Measurements from ENCODE around the gene GSTA2.
"Not testable (repeated sequence)": the region's sequence is repeated elsewhere in the genome, so short reads cannot be mapped to it uniquely, and the experiment has no call there.

Gene GSTA2

DNA sequence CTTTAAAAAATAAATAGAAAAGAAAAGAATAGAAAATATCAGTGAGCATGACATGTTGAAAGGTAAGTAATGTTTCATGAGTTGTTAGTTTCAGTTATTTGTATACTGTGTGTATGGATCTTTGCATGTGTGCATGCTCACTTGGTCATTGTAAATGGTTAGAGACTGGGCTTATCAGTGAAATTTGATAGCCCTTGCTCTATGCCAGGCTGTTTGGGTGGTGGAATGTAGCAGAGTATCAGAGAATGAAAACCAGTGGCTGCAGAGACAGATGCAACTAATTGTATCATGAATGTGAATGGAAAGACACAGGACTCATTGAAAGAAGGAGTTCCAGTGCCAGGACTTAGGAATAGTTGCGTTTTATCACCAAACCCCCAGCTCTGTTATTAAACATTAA lies 4.2 kb downstream of the GSTA2 start:
- no peak for DNase-seq

DNA sequence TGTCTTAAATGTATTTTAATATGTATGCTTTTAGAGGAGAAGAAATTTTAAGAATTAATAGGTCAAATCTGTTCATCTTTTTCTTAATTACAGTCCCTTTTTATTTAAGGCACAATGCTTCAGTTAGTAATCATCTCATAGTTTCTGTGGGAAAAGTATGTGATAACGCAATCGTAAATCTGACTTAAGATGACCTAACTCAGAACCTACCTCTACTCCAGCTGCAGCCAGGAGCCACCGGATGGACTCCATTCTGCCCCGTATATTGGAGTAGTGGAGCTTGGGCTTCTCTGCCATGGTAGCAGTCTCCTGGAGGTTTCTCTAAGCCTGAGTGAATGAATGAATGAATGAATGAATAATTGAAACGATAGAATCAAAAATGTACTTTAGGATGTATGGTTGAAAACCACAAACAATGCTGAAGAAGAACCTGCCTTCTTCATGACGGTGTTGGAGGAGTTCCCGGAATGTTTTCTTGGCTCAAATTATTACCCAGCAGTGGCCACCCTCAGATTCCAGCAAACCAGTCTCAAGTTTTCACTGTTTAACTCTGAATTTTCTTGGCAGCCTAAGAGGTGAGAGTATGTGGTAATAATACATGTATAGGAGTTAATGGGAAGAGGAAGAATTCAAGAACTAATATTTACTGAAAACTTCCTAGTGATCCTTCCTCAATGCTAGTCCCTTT lies 5.5 kb downstream of the GSTA2 start:
- not testable (repeated sequence) for DNase-seq

GRCh38 chr6:52754443-52754842 lies 8.8 kb downstream of the GSTA2 start:
- DNase-seq: no peak

GRCh38 chr6:52753137-52753536 lies 10.1 kb downstream of the GSTA2 start:
- not testable (repeated sequence) for DNase-seq

GRCh38 chr6:52752310-52752709 lies 11.0 kb downstream of the GSTA2 start:
- DNase-seq: no peak

- DNase-seq: no peak
Measured at GRCh38 chr6:52749556-52750152, 13.6 kb downstream of the GSTA2 start.

- not testable (repeated sequence) for DNase-seq
Measured at GRCh38 chr6:52747301-52747700, 16.0 kb downstream of the GSTA2 start.

- no peak for DNase-seq
Measured at GRCh38 chr6:52746213-52746612, 17.1 kb downstream of the GSTA2 start.

GRCh38 chr6:52745764-52746201 lies 17.5 kb downstream of the GSTA2 start:
- no peak for DNase-seq

DNA sequence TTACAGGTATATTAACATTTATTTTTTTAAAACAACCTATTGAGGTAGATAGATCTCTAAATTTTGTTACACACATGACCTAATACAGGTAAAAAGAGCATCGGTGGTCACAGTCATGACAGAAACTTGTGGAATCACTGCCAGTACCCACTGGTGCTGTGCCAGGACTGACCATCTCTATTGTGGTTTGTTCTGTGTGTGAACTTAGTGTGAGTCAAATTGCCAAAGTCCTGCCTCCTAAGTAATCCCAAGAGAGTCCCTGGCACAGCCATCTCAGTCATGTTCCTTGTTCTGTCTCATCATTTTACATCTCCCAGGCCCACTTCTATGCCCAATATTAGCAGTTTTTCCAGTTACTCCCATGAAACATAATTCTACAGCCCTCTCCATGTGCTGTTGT lies 21.4 kb downstream of the GSTA2 start:
- no peak for DNase-seq

- DNase-seq: no peak
Measured at GRCh38 chr6:52739627-52740026, 23.6 kb downstream of the GSTA2 start.

DNA sequence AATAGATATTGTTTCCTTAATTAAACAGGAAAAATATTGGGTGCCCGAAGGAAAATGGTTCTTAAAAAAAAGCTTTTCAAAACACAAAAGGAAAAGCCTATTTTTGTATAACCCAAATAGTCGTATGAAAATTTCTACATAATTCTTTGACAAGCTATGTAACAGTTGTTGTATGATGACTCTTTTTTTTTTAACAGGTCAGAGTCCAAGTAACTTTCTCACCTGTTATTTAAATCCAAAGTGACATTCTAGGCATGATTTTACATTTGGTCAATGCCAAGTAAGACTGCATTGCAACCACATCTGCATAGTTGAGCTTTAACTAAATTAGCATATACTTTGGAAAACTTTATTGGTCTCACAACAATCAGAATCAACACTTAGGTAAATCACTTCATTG lies 24.1 kb downstream of the GSTA2 start:
- DNase-seq: no peak

GRCh38 chr6:52736145-52736544 lies 27.1 kb downstream of the GSTA2 start:
- DNase-seq: no peak

- no peak for DNase-seq
Measured at GRCh38 chr6:52735071-52735470, 28.2 kb downstream of the GSTA2 start.

GRCh38 chr6:52734072-52734471 lies 29.2 kb downstream of the GSTA2 start:
- DNase-seq: no peak

DNA sequence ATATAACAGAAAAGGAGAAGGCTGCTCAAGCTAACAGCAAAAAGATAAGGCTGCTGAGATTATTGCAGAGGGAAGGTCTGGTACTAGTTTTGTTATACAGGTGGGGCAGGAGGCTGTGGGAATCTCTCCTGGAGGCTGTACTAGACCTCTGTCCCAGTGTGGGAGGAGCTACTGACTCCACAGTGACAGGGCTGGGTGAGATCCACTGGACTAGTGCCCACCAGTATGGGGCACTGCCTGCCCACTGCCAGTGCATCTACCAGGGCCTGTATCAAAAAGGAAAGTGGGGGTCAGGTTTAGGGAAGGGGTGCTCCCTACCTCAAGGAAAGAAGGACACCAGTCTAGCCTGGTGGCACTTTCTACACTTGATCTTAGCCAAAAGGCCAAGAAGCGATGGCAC lies 30.1 kb downstream of the GSTA2 start:
- no peak for DNase-seq

- DNase-seq: no peak
Measured at GRCh38 chr6:52731719-52732118, 31.6 kb downstream of the GSTA2 start.

DNA sequence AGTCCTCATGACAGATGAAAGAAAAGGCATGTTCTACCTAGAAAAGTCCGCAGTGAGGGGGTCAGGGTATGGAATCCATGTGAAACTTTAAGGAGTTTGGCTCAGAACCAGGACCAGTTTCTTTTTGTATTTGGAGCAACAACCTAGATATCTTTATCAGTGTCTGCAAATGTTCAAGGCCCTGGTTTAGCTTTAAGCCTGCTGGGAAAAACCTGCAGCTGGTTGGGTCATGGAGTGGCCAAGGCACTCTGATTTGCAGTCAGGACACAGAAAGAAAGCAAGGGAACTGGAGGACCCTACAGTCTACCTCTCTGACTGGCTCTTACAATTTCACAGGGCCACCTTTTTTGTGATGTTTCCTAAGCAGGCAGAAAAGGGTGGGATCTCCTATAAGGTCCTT lies 33.7 kb downstream of the GSTA2 start:
- DNase-seq: no peak

DNA sequence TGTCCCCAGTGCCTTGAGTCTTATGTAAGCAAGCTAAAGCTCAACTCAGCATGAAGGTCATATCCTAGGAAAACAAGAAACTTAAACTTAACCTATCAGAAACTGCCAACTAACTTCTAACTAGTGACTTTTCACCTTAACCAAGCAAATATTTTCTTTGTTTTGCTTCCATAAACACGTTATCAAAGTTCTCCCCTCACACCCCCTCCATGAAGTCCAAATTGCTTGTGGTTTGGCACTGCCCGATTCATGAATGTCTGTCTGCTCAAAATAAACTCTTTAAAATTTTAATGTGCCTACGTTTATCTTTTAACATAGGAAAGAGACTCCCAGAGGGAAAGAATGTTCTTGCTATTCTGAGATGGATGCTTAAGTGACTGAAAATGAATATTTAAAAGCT lies 34.9 kb downstream of the GSTA2 start:
- no peak for DNase-seq

GRCh38 chr6:52727908-52728307 lies 35.4 kb downstream of the GSTA2 start:
- DNase-seq: no peak

- DNase-seq: no peak
Measured at GRCh38 chr6:52726741-52727535, 36.3 kb downstream of the GSTA2 start.

- no peak for DNase-seq
Measured at GRCh38 chr6:52726193-52726542, 37.1 kb downstream of the GSTA2 start.

DNA sequence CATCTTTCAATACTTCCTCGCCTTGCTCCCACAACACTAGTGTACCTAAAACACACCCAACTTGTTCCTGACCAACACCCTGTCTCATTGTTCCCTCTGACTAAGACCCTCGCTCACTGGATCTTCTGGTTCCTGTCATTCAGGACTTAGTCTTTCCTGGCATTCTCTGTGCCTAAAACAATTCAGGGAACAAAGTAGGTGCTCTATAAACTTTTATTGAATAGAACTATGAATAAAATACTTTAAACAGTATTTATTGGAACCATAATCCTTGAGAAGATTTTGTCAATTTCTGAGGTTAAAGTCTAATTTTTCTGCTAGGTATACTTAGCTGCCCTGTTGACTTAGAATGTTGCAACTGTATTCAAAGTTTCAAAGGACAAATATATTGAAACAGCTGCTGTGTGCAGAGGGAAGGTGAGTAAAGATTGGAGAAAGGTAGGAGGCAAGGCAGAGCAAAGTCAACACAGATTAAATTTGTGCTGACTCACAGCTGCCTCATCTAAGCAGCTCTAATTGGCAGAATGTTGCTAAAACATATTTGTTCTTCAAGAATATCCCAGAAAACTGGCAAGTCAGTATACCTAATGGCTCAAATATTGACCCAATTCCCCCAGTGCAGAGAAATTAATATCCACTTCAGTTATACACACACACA lies 37.6 kb downstream of the GSTA2 start:
- no peak for DNase-seq

- no peak for DNase-seq
Measured at GRCh38 chr6:52725143-52725534, 38.1 kb downstream of the GSTA2 start.
